ENCODE measurements around the gene SYCN. TPM values are rescaled to one million over a fixed set of nuclear protein-coding genes. Genes with fewer than 3 reads are reported as not detected.

Gene SYCN
- total and polyA plus RNA-seq, 4 donors = 1.6 TPM; not detected in 3

- Histone ChIP-seq H3K9me3 (ENCODE audit: control insufficient read depth, low read length) (no peaks in the 10 kb centered on the region), H3K4me3 (ENCODE audit: low read length in 2 of 2) (no peak overlapping the region), H3K4me1 (ENCODE audit: control insufficient read depth in 1 of 2, insufficient read depth in 2 of 2, low read length in 2 of 2) (no peaks in the 10 kb centered on the region), H3K36me3 (ENCODE audit: control insufficient read depth in 1 of 2, insufficient read depth in 2 of 2, low read length in 1 of 2) (no peaks in the 10 kb centered on the region), H3K27me3 (ENCODE audit: control insufficient read depth in 1 of 2, insufficient read depth in 2 of 2, low read length in 1 of 2) (no peaks in the 10 kb centered on the region), H3K27ac (ENCODE audit: low read depth in 1 of 2, low read length in 2 of 2) (no peak overlapping the region)
- WGBS, 2 donors = 90 to 91% methylated on average over 44 to 45 of the region's 45 CpGs
- no peak for ATAC-seq (ENCODE audit: low FRiP score)
- no peak for DNase-seq
- intact Hi-C loops (cut with DNase I) = no loop called here
Observed at GRCh38 chr19:39172700-39173501, 31.2 kb downstream of the SYCN start.

- H3K27me3 ChIP-seq (ENCODE audit: control insufficient read depth in 1 of 2, insufficient read depth in 2 of 2, low read length in 1 of 2) = no peaks in the 10 kb centered on the region
- intact Hi-C loops (cut with DNase I) = no loop called here
- no peak for ATAC-seq (ENCODE audit: low FRiP score)
- 80% methylated on average over 27 of the region's 27 CpGs for WGBS, 2 donors
- H3K27ac ChIP-seq (ENCODE audit: low read depth in 1 of 2, low read length in 2 of 2) = no peak overlapping the region
- H3K4me1 ChIP-seq (ENCODE audit: control insufficient read depth in 1 of 2, insufficient read depth in 2 of 2, low read length in 2 of 2) = no peaks in the 10 kb centered on the region
- DNase-seq = no peak
- H3K9me3 ChIP-seq (ENCODE audit: control insufficient read depth, low read length) = no peaks in the 10 kb centered on the region
- H3K4me3 ChIP-seq (ENCODE audit: low read length in 2 of 2) = no peak overlapping the region
- H3K36me3 ChIP-seq (ENCODE audit: control insufficient read depth in 1 of 2, insufficient read depth in 2 of 2, low read length in 1 of 2) = no peaks in the 10 kb centered on the region
Observed at GRCh38 chr19:39171479-39172465, 32.3 kb downstream of the SYCN start.

GRCh38 chr19:39170386-39171231 is 33.5 kb downstream of the SYCN start:
- Histone ChIP-seq H3K27me3 (ENCODE audit: control insufficient read depth in 1 of 2, insufficient read depth in 2 of 2, low read length in 1 of 2) (no peaks in the 10 kb centered on the region), H3K36me3 (ENCODE audit: control insufficient read depth in 1 of 2, insufficient read depth in 2 of 2, low read length in 1 of 2) (no peaks in the 10 kb centered on the region), H3K4me1 (ENCODE audit: control insufficient read depth in 1 of 2, insufficient read depth in 2 of 2, low read length in 2 of 2) (no peaks in the 10 kb centered on the region), H3K9me3 (ENCODE audit: control insufficient read depth, low read length) (no peaks in the 10 kb centered on the region), H3K4me3 (ENCODE audit: low read length in 2 of 2) (no peak overlapping the region), H3K27ac (ENCODE audit: low read depth in 1 of 2, low read length in 2 of 2) (no peak overlapping the region)
- intact Hi-C loops (cut with DNase I) = no loop called here
- DNase-seq (no peak), ATAC-seq (ENCODE audit: low FRiP score) (no peak)
- 38% methylated on average over 16 to 17 of the region's 17 CpGs for WGBS, 2 donors

GRCh38 chr19:39169143-39169810 is 34.8 kb downstream of the SYCN start:
- Histone ChIP-seq H3K4me1 (ENCODE audit: control insufficient read depth in 1 of 2, insufficient read depth in 2 of 2, low read length in 2 of 2) (no peaks in the 10 kb centered on the region), H3K27me3 (ENCODE audit: control insufficient read depth in 1 of 2, insufficient read depth in 2 of 2, low read length in 1 of 2) (no peaks in the 10 kb centered on the region), H3K27ac (ENCODE audit: low read depth in 1 of 2, low read length in 2 of 2) (no peak overlapping the region), H3K9me3 (ENCODE audit: control insufficient read depth, low read length) (no peaks in the 10 kb centered on the region), H3K36me3 (ENCODE audit: control insufficient read depth in 1 of 2, insufficient read depth in 2 of 2, low read length in 1 of 2) (no peaks in the 10 kb centered on the region), H3K4me3 (ENCODE audit: low read length in 2 of 2) (no peak overlapping the region)
- ATAC-seq (ENCODE audit: low FRiP score) (no peak), DNase-seq (no peak)
- intact Hi-C loops (cut with DNase I) = no loop called here
- WGBS, 2 donors = 93% methylated on average over 35 to 36 of the region's 36 CpGs

GRCh38 chr19:39168258-39169142 is 35.6 kb downstream of the SYCN start:
- no peak for ATAC-seq (ENCODE audit: low FRiP score)
- Histone ChIP-seq H3K36me3 (ENCODE audit: control insufficient read depth in 1 of 2, insufficient read depth in 2 of 2, low read length in 1 of 2) (no peaks in the 10 kb centered on the region), H3K27me3 (ENCODE audit: control insufficient read depth in 1 of 2, insufficient read depth in 2 of 2, low read length in 1 of 2) (no peaks in the 10 kb centered on the region), H3K4me3 (ENCODE audit: low read length in 2 of 2) (no peak overlapping the region), H3K27ac (ENCODE audit: low read depth in 1 of 2, low read length in 2 of 2) (no peak overlapping the region), H3K4me1 (ENCODE audit: control insufficient read depth in 1 of 2, insufficient read depth in 2 of 2, low read length in 2 of 2) (no peaks in the 10 kb centered on the region), H3K9me3 (ENCODE audit: control insufficient read depth, low read length) (no peaks in the 10 kb centered on the region)
- WGBS, 2 donors = 89 to 92% methylated on average over 23 of the region's 23 CpGs
- no peak for DNase-seq
- intact Hi-C loops (cut with DNase I) = no loop called here

- WGBS, 2 donors = 58 to 60% methylated on average over 22 to 25 of the region's 25 CpGs
- ATAC-seq (ENCODE audit: low FRiP score) (no peak), DNase-seq (no peak)
- H3K27me3 ChIP-seq (ENCODE audit: control insufficient read depth in 1 of 2, insufficient read depth in 2 of 2, low read length in 1 of 2) = no peaks in the 10 kb centered on the region
- no peaks in the 10 kb centered on the region for H3K4me1 ChIP-seq (ENCODE audit: control insufficient read depth in 1 of 2, insufficient read depth in 2 of 2, low read length in 2 of 2)
- intact Hi-C loops (cut with DNase I) = no loop called here
- H3K36me3 ChIP-seq (ENCODE audit: control insufficient read depth in 1 of 2, insufficient read depth in 2 of 2, low read length in 1 of 2) = no peaks in the 10 kb centered on the region
- no peaks in the 10 kb centered on the region for H3K9me3 ChIP-seq (ENCODE audit: control insufficient read depth, low read length)
- H3K27ac ChIP-seq (ENCODE audit: low read depth in 1 of 2, low read length in 2 of 2) = no peak overlapping the region
- H3K4me3 ChIP-seq (ENCODE audit: low read length in 2 of 2) = no peak overlapping the region
Observed at GRCh38 chr19:39167461-39168257, 36.4 kb downstream of the SYCN start.

All from aorta (tissue), 5 donors.